NCI-H526 treated with DMSO at 0.1 percent for 48 hours (cell line): Measurements from ENCODE around the gene PPP2R3B.
"Not testable (repeated sequence)": the region's sequence is repeated elsewhere in the genome, so short reads cannot be mapped to it uniquely, and the experiment has no call there.

Experiments used
- DNase-seq: peaks from one replicate; lab custom pipeline; 2025; lab: John Stamatoyannopoulos, UW

The PPP2R3B gene

GRCh38 chrX:318739-319578, 67.7 kb downstream of the PPP2R3B start, which contains the start of gene GTPBP6:
GTPBP6 (minus strand) TSS chrX:318796; CDS start chrX:318787, 9 bp downstream.
- DNase-seq: no peak

- DNase-seq: no peak
Measured at GRCh38 chrX:318068-318738, 68.5 kb downstream of the PPP2R3B start.

GRCh38 chrX:317424-318067, 69.2 kb downstream of the PPP2R3B start:
- DNase-seq: no peak

- no peak for DNase-seq
Measured at GRCh38 chrX:316351-317325, 70.1 kb downstream of the PPP2R3B start.

GRCh38 chrX:314781-315595, 71.7 kb downstream of the PPP2R3B start:
- no peak for DNase-seq

- no peak for DNase-seq
Measured at GRCh38 chrX:314049-314448, 72.7 kb downstream of the PPP2R3B start.

- no peak for DNase-seq
Measured at GRCh38 chrX:313546-313945, 73.2 kb downstream of the PPP2R3B start.

- no peak for DNase-seq
Measured at GRCh38 chrX:312621-313331, 73.9 kb downstream of the PPP2R3B start.

- DNase-seq: no peak
Measured at GRCh38 chrX:311156-312129, 75.3 kb downstream of the PPP2R3B start.

GRCh38 chrX:310621-311155, 76.0 kb downstream of the PPP2R3B start:
- DNase-seq: no peak

- DNase-seq: no peak
Measured at GRCh38 chrX:308821-309520, 77.7 kb downstream of the PPP2R3B start.

GRCh38 chrX:307261-308111, 79.2 kb downstream of the PPP2R3B start:
- DNase-seq: no peak

GRCh38 chrX:306614-307251, 80.0 kb downstream of the PPP2R3B start:
- DNase-seq: not testable (repeated sequence)

GRCh38 chrX:305781-306613, 80.7 kb downstream of the PPP2R3B start:
- not testable (repeated sequence) for DNase-seq

- DNase-seq: no peak
Measured at GRCh38 chrX:302975-303374, 83.7 kb downstream of the PPP2R3B start.

GRCh38 chrX:300334-300733, 86.4 kb downstream of the PPP2R3B start:
- no peak for DNase-seq
